Forelimb muscle (tissue), 1 donor: Measurements from ENCODE around the gene ZBTB18. TPM values are rescaled to one million over a fixed set of nuclear protein-coding genes. Genes with fewer than 3 reads are reported as not detected.

Source experiments
- DNase-seq: peaks from one replicate; pipeline ENCODE4 v3.0.0-alpha.2; 2013; ENCODE audit warnings: low read depth
- polyA plus RNA-seq: library from polyadenylated mRNA; unstranded; fragments of 120-200 nt; gene quantifications from one replicate; pipeline ENCODE4 v1.2.1, GENCODE V29; 2013; ENCODE audit not compliant: insufficient read length

ZBTB18 gene
- polyA plus RNA-seq, 1 donor: 92.2 TPM

DNA sequence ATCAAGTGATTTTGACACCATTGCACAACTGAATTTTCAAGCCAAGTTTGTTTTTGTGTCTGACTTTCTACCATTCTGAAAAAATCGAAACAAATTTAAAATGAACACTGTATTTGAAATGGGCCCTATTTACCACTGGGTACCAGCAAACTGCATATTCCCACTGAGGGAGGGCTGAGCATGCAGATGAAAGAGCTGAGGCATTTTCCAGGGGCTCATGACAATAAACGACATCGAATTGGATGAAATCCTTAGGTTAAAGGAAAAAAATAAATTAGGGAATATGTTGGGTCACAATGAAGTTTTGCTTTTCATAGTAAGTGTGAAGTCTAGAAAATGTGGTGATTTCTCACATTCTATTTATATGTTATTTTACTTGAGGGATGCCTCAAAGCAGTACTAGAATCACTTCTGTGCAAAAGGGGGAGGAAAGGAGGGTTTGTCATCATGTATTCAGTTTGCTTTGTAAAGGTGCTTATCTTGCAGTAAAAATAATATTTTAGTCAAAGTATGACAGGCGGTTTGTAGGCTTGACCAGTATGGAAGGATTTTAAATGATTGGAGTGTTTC, 11.2 kb downstream of the ZBTB18 start:
- no peak for DNase-seq

GRCh38 chr1:244063498-244063897, 12.4 kb downstream of the ZBTB18 start:
- DNase-seq: no peak

GRCh38 chr1:244064621-244065020, 13.5 kb downstream of the ZBTB18 start:
- DNase-seq: no peak

- DNase-seq: no peak
Measured at GRCh38 chr1:244065063-244065793, 14.1 kb downstream of the ZBTB18 start.

DNA sequence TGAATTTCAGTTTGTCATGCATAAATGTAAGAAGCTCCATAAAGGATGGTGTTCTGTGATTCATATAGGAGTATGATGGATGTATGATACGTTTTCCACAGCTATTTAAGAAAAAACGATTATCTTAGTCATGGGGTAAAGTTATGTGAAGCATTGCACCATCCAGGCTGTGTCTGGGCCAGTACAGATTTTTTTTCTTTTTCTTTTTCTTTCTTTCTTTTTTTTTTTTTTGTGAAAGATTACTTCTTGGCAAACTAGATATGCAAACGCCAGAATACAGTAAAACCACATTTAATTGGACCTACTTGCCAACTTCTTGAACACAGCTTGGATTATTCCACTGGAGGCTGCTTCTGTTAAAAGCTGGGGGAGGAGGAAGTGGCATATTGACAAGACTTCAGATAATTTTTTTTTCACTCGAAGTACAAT, 14.9 kb downstream of the ZBTB18 start:
- DNase-seq: no peak

DNA sequence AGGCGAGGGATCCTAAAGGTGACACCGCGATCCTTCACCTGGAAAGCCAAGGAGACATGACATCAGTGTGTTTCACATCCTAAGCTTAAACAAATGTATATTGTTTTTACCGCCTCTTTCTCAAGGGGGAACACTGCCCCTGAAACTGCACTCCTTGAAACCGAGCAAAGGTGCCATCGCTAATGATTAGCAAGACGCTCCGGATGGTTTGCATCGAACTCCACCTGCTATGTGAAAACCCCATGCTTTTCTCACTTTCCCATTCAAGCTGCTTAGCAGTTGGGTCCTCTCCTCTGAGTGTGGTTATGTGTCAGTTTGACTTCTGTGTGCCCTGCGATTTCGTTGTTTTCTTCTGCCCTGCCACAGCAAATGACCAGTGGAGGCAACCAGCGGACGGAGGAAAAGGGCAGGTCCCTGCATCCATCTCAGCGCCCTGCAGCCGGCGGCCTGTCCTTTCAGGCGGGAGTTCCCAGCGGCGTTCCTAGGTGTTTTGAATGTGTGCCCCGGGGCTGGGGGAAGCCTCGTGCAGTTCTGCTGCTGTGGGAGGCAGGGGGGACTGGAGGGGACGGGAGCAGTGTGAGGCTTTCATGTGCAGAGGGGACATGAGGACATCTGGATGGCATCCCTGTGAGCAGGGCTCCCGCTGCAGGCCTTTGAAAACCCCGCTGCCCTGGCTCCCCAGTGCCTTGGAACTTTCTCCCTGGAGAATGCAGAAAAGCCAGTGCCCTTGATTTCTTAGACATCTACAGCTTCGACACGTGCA, 16.1 kb downstream of the ZBTB18 start:
- no peak for DNase-seq

- DNase-seq: no peak
Measured at GRCh38 chr1:244067893-244068292, 16.8 kb downstream of the ZBTB18 start.

DNA sequence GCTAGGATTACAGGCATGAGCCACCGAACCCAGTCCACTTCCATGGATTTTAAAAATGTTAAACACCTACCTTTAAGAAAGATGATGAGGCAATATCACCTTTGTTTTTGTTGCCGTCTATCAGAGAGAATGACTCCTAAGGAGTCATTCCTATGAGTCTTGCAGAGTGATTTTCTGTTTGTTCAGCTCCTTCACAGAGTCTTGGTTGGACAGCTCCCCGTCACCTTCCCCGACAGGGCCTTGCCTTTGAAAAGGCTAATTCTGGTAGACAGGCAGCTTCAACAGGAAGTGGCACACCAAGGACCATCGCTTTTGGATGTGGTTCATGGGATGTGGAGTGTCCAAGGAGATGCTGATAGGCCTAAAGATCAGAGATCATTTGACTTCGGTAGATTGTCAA, 17.5 kb downstream of the ZBTB18 start:
- no peak for DNase-seq

DNA sequence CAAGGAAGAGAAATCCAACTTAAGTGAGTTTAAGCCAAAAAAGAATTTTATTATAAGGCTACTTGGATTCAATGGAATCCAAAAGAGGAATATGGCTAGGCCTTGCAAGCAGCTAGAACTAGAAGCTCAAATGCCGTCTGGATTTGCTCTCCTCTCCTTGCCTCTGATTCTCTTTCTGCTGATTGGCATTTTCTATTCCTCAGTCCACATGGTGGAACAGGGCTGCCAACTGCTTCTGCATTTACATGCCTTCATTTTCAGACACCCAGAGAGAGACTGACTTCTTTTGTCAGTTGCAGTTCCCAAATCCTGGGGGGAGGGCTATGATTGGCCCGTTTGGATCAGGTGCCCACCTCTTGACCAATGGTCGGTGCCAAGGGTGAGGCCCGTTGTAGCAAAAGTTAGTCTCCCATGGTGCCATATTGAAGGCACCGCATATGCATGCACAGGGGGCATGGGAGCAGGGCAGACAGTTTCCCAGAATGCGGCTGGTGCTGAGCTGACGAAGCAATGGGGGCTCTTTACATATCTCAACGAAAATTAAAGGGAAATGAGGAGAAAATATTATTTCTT, 18.3 kb downstream of the ZBTB18 start:
- no peak for DNase-seq

DNA sequence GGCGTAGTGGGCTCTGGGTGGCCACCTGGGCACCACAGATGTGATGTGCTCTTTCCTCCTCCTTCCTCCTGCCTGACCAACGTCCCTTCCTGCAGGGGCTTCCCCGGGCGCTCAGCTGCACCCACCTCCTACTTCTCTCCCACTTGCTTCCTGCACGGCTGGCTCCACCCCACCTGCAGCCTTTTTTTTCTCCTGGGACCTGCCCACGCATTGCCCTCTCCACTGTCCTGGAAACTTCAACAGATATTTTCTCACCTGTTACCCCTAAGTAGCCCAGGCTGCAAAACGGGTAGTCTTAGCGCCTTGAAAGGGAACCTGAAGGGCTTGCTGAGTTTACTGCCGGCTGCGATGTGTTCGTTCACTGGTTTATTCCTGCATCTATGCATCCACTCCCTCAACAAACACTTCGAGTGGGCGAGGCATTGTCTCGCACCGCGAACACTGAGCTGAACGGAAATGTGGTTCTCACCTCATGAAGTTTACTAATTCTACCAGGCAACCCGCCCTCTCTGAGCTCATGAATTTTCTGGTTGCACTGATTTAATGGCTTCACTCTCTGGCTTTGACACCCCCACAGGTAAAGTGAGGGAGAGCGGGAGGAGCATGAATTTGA, 23.6 kb downstream of the ZBTB18 start:
- DNase-seq: no peak

DNA sequence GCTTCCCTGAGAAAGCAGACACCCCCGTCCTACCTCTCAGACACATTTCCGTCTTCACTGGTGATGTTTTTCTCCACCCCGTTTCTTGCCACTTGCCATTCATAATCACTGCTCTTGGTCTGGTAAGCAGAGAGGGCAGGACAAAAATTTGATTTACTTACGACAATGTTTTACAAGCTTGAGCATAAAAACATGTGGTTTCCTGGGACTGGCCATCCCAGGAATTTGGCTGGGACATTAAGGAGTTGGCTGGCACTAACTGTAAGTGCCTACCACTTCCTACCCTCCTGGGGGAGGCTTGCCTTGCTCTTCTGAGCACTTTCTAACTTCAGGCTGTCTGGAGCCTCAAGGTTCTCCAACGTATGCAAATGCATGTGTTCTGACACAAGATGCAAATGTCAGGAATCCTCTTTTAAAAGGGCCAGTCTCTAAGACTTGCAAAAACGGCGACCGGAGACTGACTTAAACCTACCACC, 24.2 kb downstream of the ZBTB18 start:
- DNase-seq: no peak

- no peak for DNase-seq
Measured at GRCh38 chr1:244076740-244077139, 25.7 kb downstream of the ZBTB18 start.

DNA sequence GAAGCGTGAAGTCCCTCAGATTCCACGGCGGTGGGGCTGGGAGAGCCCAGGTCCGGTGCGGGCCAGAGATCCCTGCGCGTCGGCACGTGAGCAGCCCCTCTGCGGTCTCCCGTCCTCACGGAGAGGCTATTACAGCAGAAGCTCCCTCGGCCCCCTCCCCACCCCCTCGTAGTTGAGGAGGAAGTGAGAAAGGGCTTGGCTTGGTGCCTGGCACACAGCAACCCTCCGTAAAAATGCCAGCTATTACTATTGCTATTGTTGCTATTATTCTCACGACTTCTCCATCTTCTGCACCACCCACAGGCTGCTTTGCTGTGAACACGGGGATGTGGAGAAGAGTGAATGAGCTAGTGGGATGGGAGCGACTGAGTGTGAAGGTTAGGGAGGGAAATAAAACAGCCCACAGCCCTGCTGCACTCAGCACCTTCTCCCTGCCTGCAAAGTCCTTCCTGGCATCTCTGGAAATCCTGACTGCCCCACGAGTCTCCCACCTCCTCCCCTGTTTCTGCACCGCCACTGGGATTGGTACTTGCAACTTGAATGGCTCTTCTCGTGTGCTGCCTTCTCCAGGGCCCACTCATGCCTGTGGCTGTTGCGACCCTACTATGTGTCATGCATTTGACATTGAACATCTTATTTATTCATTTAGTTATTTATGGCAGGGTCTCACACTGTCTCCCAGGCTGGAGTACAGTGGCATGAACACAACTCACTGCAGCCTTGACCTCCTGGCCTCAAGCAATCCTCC, 26.6 kb downstream of the ZBTB18 start:
- DNase-seq: no peak

- no peak for DNase-seq
Measured at GRCh38 chr1:244080343-244080929, 29.4 kb downstream of the ZBTB18 start.

- no peak for DNase-seq
Measured at GRCh38 chr1:244082969-244083368, 31.9 kb downstream of the ZBTB18 start.

- DNase-seq: no peak
Measured at GRCh38 chr1:244083383-244083943, 32.4 kb downstream of the ZBTB18 start.

- DNase-seq: no peak
Measured at GRCh38 chr1:244084763-244085162, 33.7 kb downstream of the ZBTB18 start.

- no peak for DNase-seq
Measured at GRCh38 chr1:244085891-244086290, 34.8 kb downstream of the ZBTB18 start.

DNA sequence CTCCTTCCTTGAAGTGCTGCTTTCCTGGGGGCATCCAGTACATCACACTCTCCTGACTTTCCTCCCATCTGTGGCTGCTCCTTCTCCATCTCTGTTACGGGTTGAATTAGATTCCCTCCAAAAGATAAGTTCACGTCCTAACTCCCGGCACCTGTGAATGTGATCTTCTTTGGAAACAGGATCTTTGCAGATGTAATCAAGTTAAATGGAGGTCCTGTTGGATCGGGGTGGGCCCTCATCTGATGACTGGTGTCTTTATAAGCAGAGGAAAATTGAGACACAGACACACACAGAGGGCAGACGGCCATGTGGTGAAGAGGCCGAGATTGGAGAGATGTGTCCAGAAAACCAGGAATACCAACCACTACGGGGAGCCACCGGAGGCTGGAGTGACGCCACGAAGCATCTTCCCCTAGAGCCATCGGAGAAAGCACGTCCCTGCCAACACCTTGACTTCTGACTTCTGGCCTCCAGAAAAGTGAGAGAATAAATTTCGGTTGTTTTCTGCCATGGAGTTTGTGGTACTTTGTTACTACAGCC, 36.0 kb downstream of the ZBTB18 start:
- DNase-seq: no peak

DNA sequence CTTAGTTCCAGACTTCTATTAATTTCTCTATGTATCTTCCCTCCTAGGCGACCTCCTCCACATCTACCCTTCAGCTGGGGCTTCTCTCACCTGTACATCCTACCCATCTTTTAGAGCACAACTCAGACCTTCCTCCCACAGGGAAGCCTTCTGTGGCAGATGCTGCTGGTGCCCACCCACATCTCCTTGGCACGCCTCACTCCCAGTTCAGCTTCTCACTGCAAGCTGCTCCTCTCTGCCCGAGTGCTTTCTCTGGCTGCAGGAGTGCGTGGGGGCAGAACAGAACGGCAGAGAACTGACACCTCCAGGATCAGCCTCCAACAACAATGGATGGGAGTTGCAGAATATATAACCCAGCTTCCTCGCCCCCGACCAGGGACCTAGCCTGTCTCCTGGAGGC, 36.5 kb downstream of the ZBTB18 start:
- no peak for DNase-seq
